CD14-positive monocyte (primary cell): ENCODE data around the gene DAB2IP. TPM values are rescaled to one million over a fixed set of nuclear protein-coding genes. Genes with fewer than 3 reads are reported as not detected.

Experiments
- DNase-seq, 3 donors: peaks; one replicate each; pipeline ENCODE4 v3.0.0-alpha.2; 2011 to 2022
- H2AFZ ChIP-seq: 2 replicates; pipeline ENCODE4 v1.6.0; 2012; ENCODE audit warnings: mild to moderate bottlenecking, low read depth, low read length, inconsistent platforms; ENCODE audit not compliant: insufficient read depth, poor library complexity, severe bottlenecking
- H3K27ac ChIP-seq, 2 donors: 1 replicate in 1 of 2; 2 replicates in 1 of 2; pipeline ENCODE4 v1.5.1; 2012 to 2013; ENCODE audit warnings: low read length in 2 of 2, control low read depth in 1 of 2, inconsistent platforms in 1 of 2, low read depth in 1 of 2, mild to moderate bottlenecking in 1 of 2
- H3K27me3 ChIP-seq, 2 donors: one replicate each; pipeline versions ENCODE4 v1.6.0 to v1.6.1; 2011 to 2013; ENCODE audit warnings: low read length in 2 of 2; ENCODE audit not compliant: control insufficient read depth in 2 of 2, insufficient read depth in 2 of 2
- H3K36me3 ChIP-seq, 2 donors: replicated peaks in 1 of 2; 1 replicate in 1 of 2; 2 replicates in 1 of 2; pipeline versions ENCODE4 v1.5.1 to v1.6.1; 2012 to 2013; ENCODE audit warnings: low read length in 2 of 2, control low read depth in 1 of 2, inconsistent platforms in 1 of 2, mild to moderate bottlenecking in 1 of 2; ENCODE audit not compliant: insufficient read depth in 2 of 2, control insufficient read depth in 1 of 2
- H3K4me1 ChIP-seq, 2 donors: 1 replicate in 1 of 2; 2 replicates in 1 of 2; pipeline versions ENCODE4 v1.5.1 to v1.6.1; 2012 to 2013; ENCODE audit warnings: low read length in 2 of 2, control low read depth in 1 of 2, inconsistent platforms in 1 of 2, mild to moderate bottlenecking in 1 of 2, moderate library complexity in 1 of 2; ENCODE audit not compliant: insufficient read depth in 2 of 2, control insufficient read depth in 1 of 2
- H3K4me2 ChIP-seq: replicated peaks from 2 replicates; pipeline ENCODE3; 2012; ENCODE audit warnings: low read length, moderate library complexity, mild to moderate bottlenecking; ENCODE audit not compliant: poor library complexity, severe bottlenecking; ENCODE audit errors: extremely low read depth
- H3K4me3 ChIP-seq, 3 experiments: fragments of 200-600 bp in 1 of 3; sonication (generic) in 1 of 3; replicated peaks in 1 of 3; 1 replicate in 2 of 3; 2 replicates in 1 of 3; pipeline ENCODE4 v1.5.1; 2011 to 2013; ENCODE audit warnings: low read length in 3 of 3, mild to moderate bottlenecking in 3 of 3, control low read depth in 2 of 3, low read depth in 2 of 3, inconsistent platforms in 1 of 3, moderate library complexity in 1 of 3
- H3K79me2 ChIP-seq: 2 replicates; pipeline ENCODE4 v1.6.0; 2012; ENCODE audit warnings: mild to moderate bottlenecking, control low read depth, inconsistent platforms, low read length, moderate library complexity; ENCODE audit not compliant: insufficient read depth
- H3K9ac ChIP-seq: 2 replicates; pipeline ENCODE4 v1.6.0; 2017; ENCODE audit warnings: low read length, mild to moderate bottlenecking; ENCODE audit not compliant: insufficient read depth, poor library complexity, severe bottlenecking
- H3K9me3 ChIP-seq, 2 donors: replicated peaks in 1 of 2; 1 replicate in 1 of 2; 2 replicates in 1 of 2; pipeline versions ENCODE4 v1.5.1 to v1.6.1; 2012 to 2013; ENCODE audit warnings: low read length in 2 of 2, control low read depth in 1 of 2; ENCODE audit not compliant: control insufficient read depth in 1 of 2, insufficient read depth in 1 of 2
- H4K20me1 ChIP-seq: 2 replicates; pipeline ENCODE4 v1.6.0; 2012; ENCODE audit warnings: mild to moderate bottlenecking, low read length, control low read depth, moderate library complexity; ENCODE audit not compliant: insufficient read depth
- H3K27ac Mint-ChIP-seq, 7 donors: one replicate each; pipeline ENCODE4 v1.8.0; 2020; ENCODE audit warnings: mild to moderate bottlenecking in 7 of 7, mixed read lengths in 7 of 7, moderate library complexity in 6 of 7, inconsistent platforms in 2 of 7
- H3K27me3 Mint-ChIP-seq, 3 donors: one replicate each; pipeline ENCODE4 v1.8.0; 2021 to 2022; ENCODE audit warnings: low read depth in 3 of 3, mild to moderate bottlenecking in 3 of 3, mixed read lengths in 3 of 3, moderate library complexity in 3 of 3, inconsistent platforms in 1 of 3
- H3K36me3 Mint-ChIP-seq, 2 donors: one replicate each; pipeline ENCODE4 v1.8.0; 2020; ENCODE audit warnings: mixed read lengths in 2 of 2, inconsistent platforms in 1 of 2, mild to moderate bottlenecking in 1 of 2
- H3K4me1 Mint-ChIP-seq: one replicate; pipeline ENCODE4 v1.8.0; 2020; ENCODE audit warnings: mild to moderate bottlenecking, mixed read lengths
- H3K4me3 Mint-ChIP-seq, 2 donors: one replicate each; pipeline ENCODE4 v1.8.0; 2020; ENCODE audit warnings: mild to moderate bottlenecking in 2 of 2, mixed read lengths in 2 of 2, moderate library complexity in 1 of 2
- H3K9me3 Mint-ChIP-seq, 7 donors: one replicate each; pipeline ENCODE4 v1.8.0; 2020 to 2022; ENCODE audit warnings: mixed read lengths in 7 of 7, mild to moderate bottlenecking in 6 of 7, moderate library complexity in 6 of 7, inconsistent platforms in 2 of 7
- CTCF ChIP-seq: fragments of 200-600 bp; IDR thresholded peaks from one replicate; pipeline ENCODE4 v1.8.0; 2022; ENCODE audit warnings: antibody characterized with exemption, mild to moderate bottlenecking
- WGBS: methylation state at CpG from one replicate; pipeline ENCODE4 v1.1.5; 2013; ENCODE audit warnings: missing lambda C conversion rate; ENCODE audit not compliant: insufficient coverage; 5-methylcytosine and 5-hydroxymethylcytosine counted together
- intact Hi-C, 2 donors: fragments of 100-400 bp; cut with micrococcal nuclease; formaldehyde crosslinking; loops; one replicate each; pipeline versions ENCODE4 v1.15.0 to v1.15.1; 2023
- polyA plus RNA-seq, 3 donors: library from polyadenylated mRNA; depleted of rRNA in 1 of 3; unstranded in 2 of 3; stranded (reverse) in 1 of 3; fragments of 300-500 nt in 2 of 3; fragments of >200 nt in 1 of 3; fragmentation: Illumina TruSeq in 2 of 3; gene quantifications; 1 replicate in 2 of 3; 2 replicates in 1 of 3; pipeline ENCODE4 v1.2.3, GENCODE V29; 2012 to 2021

DAB2IP gene
- polyA plus RNA-seq, 3 donors: 0.13 TPM; not detected in 2

GRCh38 chr9:121711281-121711680, 59.8 kb downstream of the DAB2IP start:
- no peaks in the 10 kb centered on the region for H3K36me3 ChIP-seq
- TF ChIP-seq CTCF: no peak
- intact Hi-C loops: no loop called here
- no peak overlapping the region for H3K27ac ChIP-seq
- H3K9ac ChIP-seq: no peak overlapping the region
- H3K27me3 Mint-ChIP-seq: peaks cover 9 to 11% (median 10%) of the 10 kb centered on the region in 3 donors
- H4K20me1 ChIP-seq: no peaks in the 10 kb centered on the region
- peaks cover 0 to 2% (median 0%) of the 10 kb centered on the region in 7 donors for H3K9me3 Mint-ChIP-seq
- no peaks in the 10 kb centered on the region for H3K36me3 Mint-ChIP-seq
- H3K79me2 ChIP-seq: no peaks in the 10 kb centered on the region
- DNase-seq: no peak
- H3K27ac Mint-ChIP-seq: no peak overlapping the region
- no peak overlapping the region for H3K4me2 ChIP-seq
- H3K9me3 ChIP-seq: no peaks in the 10 kb centered on the region
- peaks cover 12% of the 10 kb centered on the region for H3K4me1 Mint-ChIP-seq
- no peak overlapping the region for H3K4me3 ChIP-seq
- peaks cover 0 to 6% of the 10 kb centered on the region in 2 donors for H3K4me1 ChIP-seq
- no peak overlapping the region for H3K4me3 Mint-ChIP-seq
- no peak overlapping the region for H2AFZ ChIP-seq
- no peaks in the 10 kb centered on the region for H3K27me3 ChIP-seq

GRCh38 chr9:121711797-121712196, 60.4 kb downstream of the DAB2IP start:
- Histone ChIP-seq H3K4me2 (no peak overlapping the region), H3K36me3 (no peaks in the 10 kb centered on the region), H3K9me3 (no peaks in the 10 kb centered on the region), H3K4me1 (peaks cover 0 to 6% of the 10 kb centered on the region in 2 donors), H3K9ac (no peak overlapping the region), H3K4me3 (no peak overlapping the region), H2AFZ (no peak overlapping the region), H4K20me1 (no peaks in the 10 kb centered on the region), H3K27me3 (no peaks in the 10 kb centered on the region), H3K79me2 (no peaks in the 10 kb centered on the region), H3K27ac (no peak overlapping the region)
- WGBS: 94% methylated on average over 2 of the region's 5 CpGs
- no peak overlapping the region for H3K27ac Mint-ChIP-seq
- DNase-seq: no peak
- peaks cover 12% of the 10 kb centered on the region for H3K4me1 Mint-ChIP-seq
- peaks cover 0 to 2% (median 0%) of the 10 kb centered on the region in 7 donors for H3K9me3 Mint-ChIP-seq
- no peak for TF ChIP-seq CTCF
- no peak overlapping the region for H3K4me3 Mint-ChIP-seq
- intact Hi-C loops: no loop called here
- peaks cover 4 to 10% (median 6%) of the 10 kb centered on the region in 3 donors for H3K27me3 Mint-ChIP-seq
- no peaks in the 10 kb centered on the region for H3K36me3 Mint-ChIP-seq
